ENCODE data around the gene LYPLA2. TPM values are rescaled to one million over a fixed set of nuclear protein-coding genes. Genes with fewer than 3 reads are reported as not detected.
A peak's percentile ranks its signal among the peaks of the same experiment; 100 is the strongest.

The LYPLA2 gene
- total and polyA plus RNA-seq, 2 experiments from 2014 or later: 102 to 204 TPM

GRCh38 chr1:23759277-23759676 is 31.7 kb upstream of the LYPLA2 start:
- H3K36me3 Mint-ChIP-seq (ENCODE audit: low read depth): peaks cover 77% of the 10 kb centered on the region
- TF ChIP-seq REST (IDR thresholded peaks at IDR 0.05; ENCODE audit: unreplicated experiment) (no peak), ZNF331 (CRISPR knock-in tag; IDR thresholded peaks at IDR 0.05; ENCODE audit: low read depth) (no peak), EZH2phosphoT487 (IDR thresholded peaks at IDR 0.05; ENCODE audit: unreplicated experiment) (no peak), ZNF462 (CRISPR knock-in tag; IDR thresholded peaks at IDR 0.05) (no peak), ETS1 (IDR thresholded peaks at IDR 0.05) (no peak), ZNF114 (CRISPR knock-in tag; IDR thresholded peaks at IDR 0.05) (no peak), POLR2AphosphoS5 (IDR thresholded peaks at IDR 0.05; ENCODE audit: low read depth) (no peak), STAT1 (IDR thresholded peaks at IDR 0.05; ENCODE audit: unreplicated experiment) (no peak), JUNB (IDR thresholded peaks at IDR 0.05; ENCODE audit: unreplicated experiment) (no peak), EZH2 (IDR thresholded peaks at IDR 0.05; ENCODE audit: low read depth, unreplicated experiment) (no peak), NANOG (IDR thresholded peaks at IDR 0.05; ENCODE audit: borderline replicate concordance) (no peak)
- H3K4me3 ChIP-seq: no peak overlapping the region
- 0 out of 2 replicates have a peak, but pooled peaks cover 3% of the 10 kb centered on the region for H3K79me2 ChIP-seq (replicated peaks; ENCODE audit: insufficient read depth)
- no peaks in the 10 kb centered on the region for H3K4me1 Mint-ChIP-seq
- H3K27me3 ChIP-seq (ENCODE audit: insufficient read depth): no peaks in the 10 kb centered on the region
- peaks cover 11% of the 10 kb centered on the region for H3K27me3 Mint-ChIP-seq (ENCODE audit: insufficient read depth, low read depth, poor library complexity)
- H3K27ac Mint-ChIP-seq: no peak overlapping the region
- DNase-seq (ENCODE audit: low spot score): no peak
- H3K4me1 ChIP-seq (ENCODE audit: insufficient read depth): no peaks in the 10 kb centered on the region
- peaks cover 19% of the 10 kb centered on the region for H4K20me1 ChIP-seq (replicated peaks; ENCODE audit: insufficient read depth)
- no peak overlapping the region for H2AFZ ChIP-seq
- no peak overlapping the region for H3K4me2 ChIP-seq
- peaks cover 7% of the 10 kb centered on the region for H3F3A ChIP-seq (replicated peaks; ENCODE audit: low read depth)
- no peaks in the 10 kb centered on the region for H3K9me2 ChIP-seq (ENCODE audit: insufficient read depth)
- 0 out of 2 replicates have a peak overlapping the region, but pooled peaks have one; percentile 66 for H3K27ac ChIP-seq (ENCODE audit: low read depth)
- no peaks in the 10 kb centered on the region for H3K9me3 Mint-ChIP-seq
- no peak for ATAC-seq
- H3K4me3 Mint-ChIP-seq: no peak overlapping the region
- peaks cover 57% of the 10 kb centered on the region for H3K36me3 ChIP-seq (ENCODE audit: insufficient read depth)
